Right lobe of liver (tissue), 4 donors: Measurements from ENCODE around the gene MYRF.

Experiments used
- CTCF ChIP-seq, 4 donors: fragments of 200-600 bp in 3 of 4; fragments of 450-650 bp in 1 of 4; IDR thresholded peaks; one replicate each; pipeline versions ENCODE4 v1.5.1 to v1.8.0; 2016 to 2022; ENCODE audit warnings: antibody characterized with exemption in 4 of 4, mild to moderate bottlenecking in 2 of 4
- POLR2A ChIP-seq: fragments of 450-650 bp; IDR thresholded peaks from one replicate; pipeline ENCODE4 v1.6.1; 2017; ENCODE audit warnings: antibody characterized with exemption, mild to moderate bottlenecking
- donor health status: DM: no; HTN: no; CAD: no.
- donor health status: DM: no; HTN: no; CAD: no.
- donor health status: DM: no; HTN: yes; CAD: no.

- TF ChIP-seq POLR2A, result no peak
- TF ChIP-seq CTCF (IDR thresholded peaks at IDR 0.05), result no peak
Measured at GRCh38 chr11:61709572-61709971, 42.9 kb upstream of the MYRF start.
